ENCODE data around the gene PNCK. TPM values are rescaled to one million over a fixed set of nuclear protein-coding genes. Genes with fewer than 3 reads are reported as not detected.
"Not testable (repeated sequence)": the region's sequence is repeated elsewhere in the genome, so short reads cannot be mapped to it uniquely, and the experiment has no call there.

Gene PNCK
- polyA plus RNA-seq, 3 donors = not detected

DNA sequence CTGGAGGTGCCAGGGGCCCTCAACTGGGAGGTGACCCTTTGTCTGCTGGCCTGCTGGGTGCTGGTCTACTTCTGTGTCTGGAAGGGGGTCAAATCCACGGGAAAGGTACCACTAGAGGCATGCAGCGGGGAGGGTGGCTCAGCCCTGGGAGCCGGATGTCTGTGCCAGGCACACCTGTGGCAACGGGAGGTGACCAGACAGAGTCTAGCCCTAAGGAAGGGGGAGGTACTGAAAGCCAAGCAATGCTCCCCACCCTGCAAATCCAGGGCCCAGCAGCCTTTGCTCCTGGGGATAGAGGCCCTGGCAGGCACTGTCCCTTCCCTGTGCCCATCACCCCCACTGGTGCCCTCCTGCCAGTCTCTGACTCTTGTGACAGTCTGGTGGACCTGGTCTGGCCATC is 18.4 kb upstream of the PNCK start:
- no peaks in the 10 kb centered on the region for H4K20me1 ChIP-seq (ENCODE audit: insufficient read depth, low read length)
- no peaks in the 10 kb centered on the region for H3K4me1 ChIP-seq (ENCODE audit: control insufficient read depth in 1 of 2, insufficient read depth in 2 of 2, low read length in 2 of 2)
- TF ChIP-seq, protein P1, sequence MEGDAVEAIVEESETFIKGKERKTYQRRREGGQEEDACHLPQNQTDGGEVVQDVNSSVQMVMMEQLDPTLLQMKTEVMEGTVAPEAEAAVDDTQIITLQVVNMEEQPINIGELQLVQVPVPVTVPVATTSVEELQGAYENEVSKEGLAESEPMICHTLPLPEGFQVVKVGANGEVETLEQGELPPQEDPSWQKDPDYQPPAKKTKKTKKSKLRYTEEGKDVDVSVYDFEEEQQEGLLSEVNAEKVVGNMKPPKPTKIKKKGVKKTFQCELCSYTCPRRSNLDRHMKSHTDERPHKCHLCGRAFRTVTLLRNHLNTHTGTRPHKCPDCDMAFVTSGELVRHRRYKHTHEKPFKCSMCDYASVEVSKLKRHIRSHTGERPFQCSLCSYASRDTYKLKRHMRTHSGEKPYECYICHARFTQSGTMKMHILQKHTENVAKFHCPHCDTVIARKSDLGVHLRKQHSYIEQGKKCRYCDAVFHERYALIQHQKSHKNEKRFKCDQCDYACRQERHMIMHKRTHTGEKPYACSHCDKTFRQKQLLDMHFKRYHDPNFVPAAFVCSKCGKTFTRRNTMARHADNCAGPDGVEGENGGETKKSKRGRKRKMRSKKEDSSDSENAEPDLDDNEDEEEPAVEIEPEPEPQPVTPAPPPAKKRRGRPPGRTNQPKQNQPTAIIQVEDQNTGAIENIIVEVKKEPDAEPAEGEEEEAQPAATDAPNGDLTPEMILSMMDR (IDR thresholded peaks at IDR 0.05) = no peak
- no peak overlapping the region for H3K4me3 Mint-ChIP-seq
- no peak overlapping the region for H3K9ac ChIP-seq (ENCODE audit: insufficient read depth, low read length, poor library complexity, severe bottlenecking)
- H3K4me1 Mint-ChIP-seq = peaks cover 3% of the 10 kb centered on the region
- no peak overlapping the region for H3K4me3 ChIP-seq (replicated peaks in 1 of 3; ENCODE audit: low read depth in 2 of 3, low read length in 3 of 3)
- no peaks in the 10 kb centered on the region for H3K9me3 ChIP-seq (replicated peaks in 1 of 2; ENCODE audit: control insufficient read depth in 1 of 2, insufficient read depth in 1 of 2, low read length in 2 of 2)
- WGBS (ENCODE audit: insufficient coverage) = no CpG with 5 or more reads among the region's 4 CpGs
- H3K27me3 ChIP-seq (ENCODE audit: control insufficient read depth in 2 of 2, insufficient read depth in 2 of 2, low read length in 2 of 2) = peaks cover 0 to 21% of the 10 kb centered on the region in 2 donors
- H3K36me3 ChIP-seq (replicated peaks in 1 of 2; ENCODE audit: control insufficient read depth in 1 of 2, insufficient read depth in 2 of 2, low read length in 2 of 2) = peaks cover under 1 to 3% of the 10 kb centered on the region in 2 donors
- H3K9me3 Mint-ChIP-seq = peaks cover 0 to 4% (median 0%) of the 10 kb centered on the region in 7 donors
- peaks cover 4 to 13% of the 10 kb centered on the region in 2 donors for H3K36me3 Mint-ChIP-seq
- peaks cover 14 to 43% (median 27%) of the 10 kb centered on the region in 3 donors for H3K27me3 Mint-ChIP-seq (ENCODE audit: low read depth in 3 of 3)
- no peak overlapping the region for H3K27ac ChIP-seq (ENCODE audit: low read depth in 1 of 2, low read length in 2 of 2)
- intact Hi-C loops (cut with micrococcal nuclease) = no loop called here
- no peak for DNase-seq
- no peak overlapping the region for H3K4me2 ChIP-seq (replicated peaks; ENCODE audit: extremely low read depth, low read length, poor library complexity, severe bottlenecking)
- no peak overlapping the region for H2AFZ ChIP-seq (ENCODE audit: insufficient read depth, low read depth, low read length, poor library complexity, severe bottlenecking)
- H3K79me2 ChIP-seq (ENCODE audit: insufficient read depth, low read length) = no peaks in the 10 kb centered on the region
- H3K27ac Mint-ChIP-seq = no peak overlapping the region

DNA sequence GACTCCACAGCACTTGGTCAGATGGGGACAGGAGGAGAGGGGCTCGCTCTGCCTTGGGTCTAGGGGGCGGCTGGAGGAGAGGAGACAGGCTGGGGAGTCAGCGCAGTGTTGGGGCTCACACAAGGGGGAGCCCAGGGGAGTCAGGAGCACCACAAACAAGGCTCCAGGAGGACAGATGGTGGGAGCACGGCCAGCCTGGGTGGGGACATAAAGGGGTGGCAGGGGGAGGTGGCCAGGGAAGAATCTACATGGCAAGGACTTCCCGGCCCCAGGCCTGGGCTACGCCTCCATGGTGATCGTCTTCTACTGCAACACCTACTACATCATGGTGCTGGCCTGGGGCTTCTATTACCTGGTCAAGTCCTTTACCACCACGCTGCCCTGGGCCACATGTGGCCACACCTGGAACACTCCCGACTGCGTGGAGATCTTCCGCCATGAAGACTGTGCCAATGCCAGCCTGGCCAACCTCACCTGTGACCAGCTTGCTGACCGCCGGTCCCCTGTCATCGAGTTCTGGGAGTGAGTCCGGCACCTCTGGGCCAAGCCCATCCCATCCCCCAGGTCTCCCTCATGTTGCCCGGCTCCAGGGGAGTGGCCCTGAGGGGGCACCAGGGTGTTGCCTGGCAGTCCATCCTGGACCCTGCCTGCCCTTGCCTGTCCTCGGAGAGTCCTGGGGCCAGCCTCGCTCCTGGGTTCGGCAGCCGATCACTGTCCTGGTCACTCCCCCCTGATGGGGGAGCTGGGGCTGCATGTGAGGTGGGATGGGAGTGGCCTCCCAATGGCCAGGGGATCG is 17.6 kb upstream of the PNCK start:
- H2AFZ ChIP-seq (ENCODE audit: insufficient read depth, low read depth, low read length, poor library complexity, severe bottlenecking); DNase-seq; H4K20me1 ChIP-seq (ENCODE audit: insufficient read depth, low read length); H3K36me3 Mint-ChIP-seq; H3K4me2 ChIP-seq (replicated peaks; ENCODE audit: extremely low read depth, low read length, poor library complexity, severe bottlenecking); H3K4me3 ChIP-seq (replicated peaks in 1 of 3; ENCODE audit: low read depth in 2 of 3, low read length in 3 of 3); intact Hi-C loops (cut with micrococcal nuclease); H3K36me3 ChIP-seq (replicated peaks in 1 of 2; ENCODE audit: control insufficient read depth in 1 of 2, insufficient read depth in 2 of 2, low read length in 2 of 2); H3K27ac Mint-ChIP-seq; H3K9ac ChIP-seq (ENCODE audit: insufficient read depth, low read length, poor library complexity, severe bottlenecking); H3K27ac ChIP-seq (ENCODE audit: low read depth in 1 of 2, low read length in 2 of 2); H3K9me3 Mint-ChIP-seq; H3K9me3 ChIP-seq (replicated peaks in 1 of 2; ENCODE audit: control insufficient read depth in 1 of 2, insufficient read depth in 1 of 2, low read length in 2 of 2); H3K79me2 ChIP-seq (ENCODE audit: insufficient read depth, low read length); H3K4me3 Mint-ChIP-seq; H3K4me1 ChIP-seq (ENCODE audit: control insufficient read depth in 1 of 2, insufficient read depth in 2 of 2, low read length in 2 of 2); H3K4me1 Mint-ChIP-seq: not testable (repeated sequence)
- H3K27me3 Mint-ChIP-seq (ENCODE audit: low read depth in 3 of 3) = peaks cover 20 to 51% (median 35%) of the 10 kb centered on the region in 3 donors
- 87% methylated on average over 8 of the region's 21 CpGs for WGBS (ENCODE audit: insufficient coverage)
- peaks cover 0 to 28% of the 10 kb centered on the region in 2 donors for H3K27me3 ChIP-seq (ENCODE audit: control insufficient read depth in 2 of 2, insufficient read depth in 2 of 2, low read length in 2 of 2)
